ENCODE measurements around the gene LYSMD3. TPM values are rescaled to one million over a fixed set of nuclear protein-coding genes. Genes with fewer than 3 reads are reported as not detected.

Gene LYSMD3
- total RNA-seq, 3 donors from 2014 or later = 10.2 to 11.4 (median 11.3) TPM

DNA sequence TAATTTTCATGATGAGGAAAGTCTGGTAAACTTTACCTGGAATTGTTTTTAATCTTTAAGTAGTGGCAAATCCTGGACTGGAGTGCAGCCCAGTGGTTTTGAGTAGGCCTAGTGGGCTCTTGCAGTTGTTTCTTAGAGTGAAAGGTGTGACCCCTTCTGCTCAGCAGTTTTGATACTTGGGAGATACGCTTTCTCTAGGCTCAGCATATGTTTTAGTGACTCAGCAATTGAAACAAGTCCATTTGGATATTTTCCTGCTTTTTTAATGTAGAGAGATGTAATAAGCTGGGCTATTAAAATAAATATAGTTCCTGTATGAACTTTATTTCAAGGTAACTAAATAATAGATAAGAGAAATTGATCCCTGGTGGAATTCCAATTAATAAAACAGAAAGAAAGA lies 48.7 kb downstream of the LYSMD3 start:
- DNase-seq (no peak), ATAC-seq (no peak)
- no peaks in the 10 kb centered on the region for H3K4me1 Mint-ChIP-seq (ENCODE audit: low read depth)
- no peak overlapping the region for H3K4me3 Mint-ChIP-seq
- H3K9me3 Mint-ChIP-seq = no peaks in the 10 kb centered on the region
- no peaks in the 10 kb centered on the region for H3K36me3 Mint-ChIP-seq (ENCODE audit: insufficient read depth)
- no peaks in the 10 kb centered on the region for H3K27me3 Mint-ChIP-seq (ENCODE audit: low read depth)

DNA sequence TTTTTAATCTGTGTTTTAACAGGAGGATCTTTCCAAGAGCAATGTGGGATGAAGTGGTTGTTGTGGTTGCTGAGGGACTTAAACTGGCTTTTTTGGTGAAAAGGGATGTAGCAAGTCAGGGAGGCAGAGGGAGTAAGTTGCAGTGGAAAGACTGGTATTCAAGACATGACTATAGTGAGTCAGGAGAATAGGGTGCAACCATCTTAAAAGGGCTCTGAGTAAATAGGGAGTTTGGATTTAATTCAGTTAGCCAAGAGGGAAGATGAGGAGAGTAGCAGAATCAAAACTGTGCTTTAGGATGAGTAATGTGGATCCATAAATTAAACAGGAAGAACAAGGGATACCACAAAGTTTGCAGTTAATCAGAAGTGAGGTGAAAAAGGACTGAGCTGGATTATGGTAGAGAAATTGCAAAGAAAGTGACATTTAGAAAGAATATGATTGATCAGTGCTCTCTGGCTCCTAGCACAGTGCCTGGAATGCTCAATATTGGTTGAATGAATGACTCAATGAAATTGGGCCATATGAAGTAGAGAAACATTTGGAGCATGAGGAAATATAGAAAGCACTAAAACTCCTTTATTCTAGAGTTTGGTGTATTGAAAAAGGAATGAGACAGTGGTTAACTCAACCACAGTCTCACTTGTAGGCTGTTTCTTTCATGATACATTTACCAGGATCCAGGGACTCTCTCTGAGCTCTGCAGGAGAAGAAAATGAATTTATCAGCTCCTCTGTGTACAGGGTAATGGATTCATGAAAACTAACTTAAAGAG lies 49.6 kb downstream of the LYSMD3 start:
- Mint-ChIP-seq H3K27me3 (ENCODE audit: low read depth) (no peaks in the 10 kb centered on the region), H3K36me3 (ENCODE audit: insufficient read depth) (no peaks in the 10 kb centered on the region), H3K4me3 (no peak overlapping the region), H3K9me3 (no peaks in the 10 kb centered on the region), H3K4me1 (ENCODE audit: low read depth) (peaks cover 6% of the 10 kb centered on the region)
- DNase-seq (no peak), ATAC-seq (no peak)

GRCh38 chr5:90477621-90478215 lies 51.7 kb downstream of the LYSMD3 start:
- Mint-ChIP-seq H3K36me3 (ENCODE audit: insufficient read depth) (no peaks in the 10 kb centered on the region), H3K4me3 (no peak overlapping the region), H3K9me3 (no peaks in the 10 kb centered on the region), H3K27me3 (ENCODE audit: low read depth) (no peaks in the 10 kb centered on the region), H3K4me1 (ENCODE audit: low read depth) (peaks cover 15% of the 10 kb centered on the region)
- DNase-seq (no peak), ATAC-seq (no peak)

DNA sequence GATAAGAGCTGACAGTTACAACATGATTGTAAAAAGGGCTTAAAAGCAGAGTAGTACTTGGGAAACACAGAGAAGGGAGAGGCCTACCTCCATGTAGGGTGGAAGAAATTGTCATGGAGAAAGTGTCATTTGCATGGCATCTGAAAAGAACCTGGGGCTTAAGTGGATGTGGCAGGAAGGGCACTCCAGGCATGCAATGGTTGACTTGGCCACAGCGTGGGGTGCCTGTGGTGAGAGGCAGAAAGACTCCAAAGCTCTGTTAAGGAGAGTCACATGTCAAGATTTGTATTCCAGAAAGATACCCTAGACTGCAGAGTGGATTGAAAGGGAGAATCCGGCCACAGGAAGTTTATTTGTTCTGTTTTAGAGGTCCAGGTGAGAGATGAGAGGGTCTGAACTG lies 52.3 kb downstream of the LYSMD3 start:
- Mint-ChIP-seq H3K4me3 (no peak overlapping the region), H3K27me3 (ENCODE audit: low read depth) (no peaks in the 10 kb centered on the region), H3K9me3 (no peaks in the 10 kb centered on the region), H3K36me3 (ENCODE audit: insufficient read depth) (no peaks in the 10 kb centered on the region), H3K4me1 (ENCODE audit: low read depth) (peaks cover 19% of the 10 kb centered on the region)
- no peak for DNase-seq
- no peak for ATAC-seq

DNA sequence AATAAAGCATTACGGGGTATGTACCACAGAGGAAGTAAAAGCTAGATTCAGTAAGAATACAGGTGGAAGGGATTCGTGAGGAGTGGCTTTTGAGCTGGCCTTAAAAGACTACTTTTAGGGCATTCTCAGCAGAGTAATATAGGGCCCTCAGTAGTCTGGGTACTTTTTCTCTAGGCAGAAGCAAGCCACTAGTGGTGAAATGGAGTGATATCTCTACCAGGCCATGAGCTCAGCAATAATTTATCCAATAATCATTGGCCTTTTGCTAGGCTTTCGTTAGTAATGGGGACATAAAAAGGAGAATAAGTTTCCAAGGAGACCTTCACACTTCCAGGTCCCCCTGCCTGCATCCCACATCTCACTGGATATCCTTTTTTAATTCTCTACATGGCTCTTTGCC lies 53.0 kb downstream of the LYSMD3 start:
- Mint-ChIP-seq H3K9me3 (no peaks in the 10 kb centered on the region), H3K4me1 (ENCODE audit: low read depth) (peaks cover 20% of the 10 kb centered on the region), H3K4me3 (no peak overlapping the region), H3K27me3 (ENCODE audit: low read depth) (no peaks in the 10 kb centered on the region), H3K36me3 (ENCODE audit: insufficient read depth) (peaks cover under 1% of the 10 kb centered on the region)
- ATAC-seq (no peak), DNase-seq (no peak)

DNA sequence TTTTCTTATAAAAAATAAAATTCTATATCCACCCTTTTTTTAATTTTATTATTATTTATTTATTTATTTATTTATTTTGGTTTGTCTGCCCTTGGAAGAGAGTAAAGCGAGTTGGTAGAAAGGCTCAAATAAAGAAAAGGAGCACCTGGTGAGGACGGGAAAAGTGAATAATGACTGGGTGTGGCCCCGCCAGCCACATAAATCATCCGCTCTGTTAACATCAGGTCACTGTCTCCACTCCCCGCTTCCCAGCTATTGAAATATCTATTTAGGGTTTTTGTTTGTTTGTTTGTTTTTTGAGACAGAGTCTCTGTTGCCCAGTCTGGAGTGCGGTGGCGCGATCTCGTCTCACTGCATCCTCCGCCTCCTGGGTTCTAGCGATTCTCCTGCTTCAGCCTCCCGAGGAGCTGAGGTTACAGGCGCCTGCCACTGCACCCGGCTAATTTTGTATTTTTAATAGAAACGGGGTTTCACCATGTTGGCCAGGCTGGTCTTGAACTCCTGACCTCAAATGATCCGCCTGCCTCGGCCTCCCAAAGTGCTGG lies 53.9 kb downstream of the LYSMD3 start:
- Mint-ChIP-seq H3K36me3 (ENCODE audit: insufficient read depth) (peaks cover 9% of the 10 kb centered on the region), H3K4me1 (ENCODE audit: low read depth) (peaks cover 26% of the 10 kb centered on the region), H3K27me3 (ENCODE audit: low read depth) (no peaks in the 10 kb centered on the region), H3K9me3 (no peaks in the 10 kb centered on the region), H3K4me3 (peak overlapping the region; percentile 95)
- DNase-seq = no peak
- no peak for ATAC-seq

GRCh38 chr5:90474235-90475107 lies 54.9 kb downstream of the LYSMD3 start, which contains the start of the genes MBLAC2 and POLR3G:
TSS of gene MBLAC2 (minus strand) at chr5:90474771. CDS start at chr5:90474292, 479 bp downstream.
TSS of gene POLR3G (plus strand) at chr5:90474864. CDS start at chr5:90485568, 10,704 bp downstream.
- ATAC-seq = peak; percentile 91 to 92
- Mint-ChIP-seq H3K4me3 (peak within 1 kb of the TSS; percentile 95), H3K27me3 (ENCODE audit: low read depth) (no peaks in the 10 kb centered on the region), H3K4me1 (ENCODE audit: low read depth) (peaks cover 26% of the 10 kb centered on the region), H3K9me3 (peaks cover 4% of the 10 kb centered on the region), H3K36me3 (ENCODE audit: insufficient read depth) (peaks cover 16% of the 10 kb centered on the region)
- peak; percentile 94 for DNase-seq

- peaks cover 26% of the 10 kb centered on the region for H3K4me1 Mint-ChIP-seq (ENCODE audit: low read depth)
- H3K9me3 Mint-ChIP-seq = peaks cover 13% of the 10 kb centered on the region
- DNase-seq (peak; percentile 8), ATAC-seq (peak; percentile 33 to 42)
- peak overlapping the region; percentile 95 for H3K4me3 Mint-ChIP-seq
- no peaks in the 10 kb centered on the region for H3K27me3 Mint-ChIP-seq (ENCODE audit: low read depth)
- H3K36me3 Mint-ChIP-seq (ENCODE audit: insufficient read depth) = peaks cover 23% of the 10 kb centered on the region
Observed at GRCh38 chr5:90473396-90474234, 55.8 kb downstream of the LYSMD3 start.

DNA sequence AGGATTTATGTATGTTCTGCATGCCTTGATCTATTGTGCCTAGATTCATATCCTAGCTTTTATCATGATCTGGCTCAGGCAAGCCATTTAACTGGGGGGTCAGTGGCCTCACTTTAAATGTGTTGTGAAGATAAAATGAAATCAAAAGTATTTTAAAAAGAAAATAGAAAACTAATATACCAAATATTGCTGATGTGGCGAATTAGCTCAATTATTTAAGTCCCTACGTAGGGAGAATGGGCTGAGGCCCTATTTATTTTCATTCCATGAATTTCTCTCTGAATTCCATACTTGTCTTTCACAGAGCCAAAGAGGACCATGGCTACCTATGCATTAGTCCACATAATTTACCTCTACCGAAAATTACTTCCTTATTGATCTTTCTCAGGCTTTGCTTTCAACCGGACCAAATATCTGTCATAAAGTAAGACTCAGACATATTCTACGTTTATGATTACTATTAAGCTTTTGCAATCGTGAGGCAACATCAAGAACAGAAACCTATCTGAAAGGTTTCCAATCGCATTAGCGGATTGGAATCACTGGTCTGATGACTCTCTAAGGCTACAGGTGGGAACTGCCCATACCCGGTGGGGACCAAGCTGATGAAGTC lies 56.5 kb downstream of the LYSMD3 start:
- DNase-seq (no peak), ATAC-seq (no peak)
- peaks cover 19% of the 10 kb centered on the region for H3K9me3 Mint-ChIP-seq
- peaks cover 30% of the 10 kb centered on the region for H3K36me3 Mint-ChIP-seq (ENCODE audit: insufficient read depth)
- no peaks in the 10 kb centered on the region for H3K27me3 Mint-ChIP-seq (ENCODE audit: low read depth)
- peak overlapping the region; percentile 95 for H3K4me3 Mint-ChIP-seq
- H3K4me1 Mint-ChIP-seq (ENCODE audit: low read depth) = peaks cover 26% of the 10 kb centered on the region

Other genes starting within 250 kb of the LYSMD3 start
- gene CETN3, start 119.8 kb downstream of the LYSMD3 start, total RNA-seq = 10 to 100 TPM; 28.4 to 33.6 (median 32.4) TPM
- gene MBLAC2, start 54.8 kb downstream of the LYSMD3 start, total RNA-seq = 1 to 10 TPM; 3.4 to 4.6 (median 3.7) TPM
- gene POLR3G, start 54.7 kb downstream of the LYSMD3 start, total RNA-seq = 10 to 100 TPM; 17.9 to 22.5 (median 22.3) TPM
- gene ADGRV1, start 29.2 kb upstream of the LYSMD3 start, total RNA-seq = under 1 TPM; 0.32 to 0.54 (median 0.53) TPM